Pancreas (tissue), 10 donors: ENCODE measurements around the gene C1orf210. TPM values are rescaled to one million over a fixed set of nuclear protein-coding genes. Genes with fewer than 3 reads are reported as not detected.

ENCODE experiments used
- ATAC-seq, 4 donors: fragments of 200-7000 bp; cut with Tn5 transposase; one replicate each; pipeline versions ENCODE4 v1.8.0 to v1.9.1; 2020; ENCODE audit warnings: mild to moderate bottlenecking in 4 of 4, moderate library complexity in 4 of 4
- DNase-seq, 6 donors: peaks; one replicate each; pipeline ENCODE4 v3.0.0-alpha.2; 2020
- FAIRE-seq: peaks from 2 replicates; lab custom pipeline; 2012; peaks lifted over from hg19 to GRCh38; lab: Jason Lieb, UNC
- H3K27ac ChIP-seq, 4 donors: fragments of 200-600 bp; sonication (generic); 1 replicate in 3 of 4; 2 replicates in 1 of 4; pipeline versions ENCODE4 v1.5.0 to v1.8.0; 2020
- H3K27me3 ChIP-seq, 4 donors: fragments of 200-600 bp; one replicate each; pipeline ENCODE4 v1.8.0; 2021
- H3K36me3 ChIP-seq, 3 donors: fragments of 200-600 bp; sonication (generic) in 1 of 3; one replicate each; pipeline versions ENCODE4 v1.5.0 to v1.8.0; 2020 to 2021
- H3K4me1 ChIP-seq, 3 donors: fragments of 200-600 bp; one replicate each; pipeline ENCODE4 v1.8.0; 2021
- H3K4me3 ChIP-seq, 4 donors: fragments of 200-600 bp; sonication (generic) in 2 of 4; one replicate each; pipeline versions ENCODE4 v1.5.0 to v1.8.0; 2020 to 2021
- H3K9me3 ChIP-seq, 4 donors: fragments of 200-600 bp; one replicate each; pipeline ENCODE4 v1.8.0; 2021
- WGBS, 2 donors: extraction: QIAGEN DNeasy Blood & Tissue Kit; methylation state at CpG; one replicate each; pipeline ENCODE4 v1.1.7; 2013; 5-methylcytosine and 5-hydroxymethylcytosine counted together
- intact Hi-C, 3 donors: fragments of 100-400 bp; cut with DNase I; formaldehyde crosslinking; loops; one replicate each; pipeline versions ENCODE4 v1.11.1 to v1.14.2; 2022
- polyA plus RNA-seq, 2 donors: library from polyadenylated mRNA; stranded (reverse); fragments of 200-250 nt; gene quantifications; one replicate each; pipeline ENCODE4 v1.2.3, GENCODE V29; 2013
- total RNA-seq, 6 donors: library from RNA; stranded (reverse); fragmentation: NEBNext Ultra II Directional in 4 of 6; extraction: Animal tissue kit (Norgen Biotek cat#: 25700) in 4 of 6; gene quantifications; one replicate each; pipeline versions ENCODE4 v1.2.1 to v1.2.4, GENCODE V29; 2021 to 2023
- TF ChIP-seq, protein P1 (sequence below), 4 donors: fragments of 200-600 bp; sonication (generic) in 3 of 4; IDR thresholded peaks; one replicate each; pipeline versions ENCODE4 v1.5.0 to v1.8.0; 2021; ENCODE audit warnings: antibody characterized with exemption in 4 of 4
- donor health status: healthy with polysubstance abuse.
- donor health status: DM: no; HTN: no; CAD: no; lungs with moderate emphysema.
- donor health status: DM: no; HTN: no; CAD: no.
- donor health status: control.
- donor health status: control.
- donor health status: Bipolar disorder and iron deficiency.
- donor health status: DM: yes; HTN: yes; CAD: no.
- donor health status: DM: no; HTN: no; CAD: no.
- donor health status: DM: no; HTN: no; CAD: no.
- donor health status: DM: yes; HTN: yes; CAD: no.

Gene C1orf210
- total and polyA plus RNA-seq, 8 donors = 5.7 to 17.2 (median 12.4) TPM

DNA sequence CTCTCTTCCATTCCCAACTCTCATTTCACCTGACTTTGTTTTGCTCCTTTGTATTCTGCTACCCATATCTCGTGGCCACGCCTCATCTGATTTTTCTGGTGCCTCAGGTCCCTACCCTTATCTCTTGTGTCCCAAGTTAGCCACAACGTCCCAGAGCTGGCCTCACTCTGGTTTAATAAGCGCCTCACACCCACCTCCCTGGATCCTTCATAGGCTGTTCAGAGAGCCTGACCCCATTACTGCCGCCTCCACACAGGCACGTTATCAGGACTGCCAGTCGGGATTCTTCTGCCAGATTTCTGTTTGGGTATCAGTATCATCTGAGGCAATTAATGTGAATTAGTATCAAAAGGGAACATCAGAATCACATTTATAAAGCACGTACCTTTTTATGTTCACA lies 50.3 kb downstream of the C1orf210 start:
- intact Hi-C loops = loop anchor here in 2 of 3 donors (10.0 kb wide), 1 partner anchor 130 kb away; the partner anchor contains the start of gene ELOVL1 (in 2 of the 2)
- FAIRE-seq = no peak
- no peaks in the 10 kb centered on the region for H3K4me1 ChIP-seq

DNA sequence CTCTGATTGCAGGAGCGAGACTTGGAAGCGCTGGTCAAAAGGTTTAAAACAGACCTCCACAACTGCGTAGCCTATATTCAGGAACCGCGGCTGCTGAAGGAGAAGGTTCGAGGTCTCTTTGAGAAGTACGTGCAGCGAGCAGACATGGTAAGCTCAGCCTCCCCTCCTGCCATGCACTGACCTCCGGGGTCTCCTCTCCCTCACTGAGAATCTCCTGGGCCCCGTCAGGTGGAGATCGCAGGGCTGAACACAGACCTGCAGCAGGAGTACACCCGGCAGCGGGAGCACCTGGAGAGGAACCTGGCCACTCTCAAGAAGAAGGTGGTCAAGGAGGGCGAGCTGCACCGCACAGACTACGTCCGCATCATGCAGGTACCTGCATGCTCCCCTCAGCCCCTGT lies 51.1 kb downstream of the C1orf210 start:
- Histone ChIP-seq H3K4me3 (no peak overlapping the region), H3K36me3 (no peaks in the 10 kb centered on the region), H3K4me1 (no peaks in the 10 kb centered on the region), H3K27me3 (no peaks in the 10 kb centered on the region), H3K9me3 (no peaks in the 10 kb centered on the region), H3K27ac (no peak overlapping the region)
- TF ChIP-seq, protein P1, sequence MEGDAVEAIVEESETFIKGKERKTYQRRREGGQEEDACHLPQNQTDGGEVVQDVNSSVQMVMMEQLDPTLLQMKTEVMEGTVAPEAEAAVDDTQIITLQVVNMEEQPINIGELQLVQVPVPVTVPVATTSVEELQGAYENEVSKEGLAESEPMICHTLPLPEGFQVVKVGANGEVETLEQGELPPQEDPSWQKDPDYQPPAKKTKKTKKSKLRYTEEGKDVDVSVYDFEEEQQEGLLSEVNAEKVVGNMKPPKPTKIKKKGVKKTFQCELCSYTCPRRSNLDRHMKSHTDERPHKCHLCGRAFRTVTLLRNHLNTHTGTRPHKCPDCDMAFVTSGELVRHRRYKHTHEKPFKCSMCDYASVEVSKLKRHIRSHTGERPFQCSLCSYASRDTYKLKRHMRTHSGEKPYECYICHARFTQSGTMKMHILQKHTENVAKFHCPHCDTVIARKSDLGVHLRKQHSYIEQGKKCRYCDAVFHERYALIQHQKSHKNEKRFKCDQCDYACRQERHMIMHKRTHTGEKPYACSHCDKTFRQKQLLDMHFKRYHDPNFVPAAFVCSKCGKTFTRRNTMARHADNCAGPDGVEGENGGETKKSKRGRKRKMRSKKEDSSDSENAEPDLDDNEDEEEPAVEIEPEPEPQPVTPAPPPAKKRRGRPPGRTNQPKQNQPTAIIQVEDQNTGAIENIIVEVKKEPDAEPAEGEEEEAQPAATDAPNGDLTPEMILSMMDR (IDR thresholded peaks at IDR 0.05) = no peak
- 92 to 94% methylated on average over 17 of the region's 17 CpGs for WGBS, 2 donors
- FAIRE-seq = no peak
- DNase-seq = no peak
- intact Hi-C loops = loop anchor here in 2 of 3 donors (10.0 kb wide), 1 partner anchor 131 kb away; the partner anchor contains the start of gene ELOVL1 (in 2 of the 2)
- no peak for ATAC-seq

More for the DNA sequence above, 50.3 kb downstream of the C1orf210 start:
- TF ChIP-seq, protein P1 (IDR thresholded peaks at IDR 0.05) = no peak
- Histone ChIP-seq H3K9me3 (no peaks in the 10 kb centered on the region), H3K4me3 (no peak overlapping the region), H3K36me3 (no peaks in the 10 kb centered on the region), H3K27ac (no peak overlapping the region), H3K27me3 (no peaks in the 10 kb centered on the region)
- ATAC-seq (no peak), DNase-seq (no peak)
- 75 to 80% methylated on average over 8 of the region's 8 CpGs for WGBS, 2 donors

DNA sequence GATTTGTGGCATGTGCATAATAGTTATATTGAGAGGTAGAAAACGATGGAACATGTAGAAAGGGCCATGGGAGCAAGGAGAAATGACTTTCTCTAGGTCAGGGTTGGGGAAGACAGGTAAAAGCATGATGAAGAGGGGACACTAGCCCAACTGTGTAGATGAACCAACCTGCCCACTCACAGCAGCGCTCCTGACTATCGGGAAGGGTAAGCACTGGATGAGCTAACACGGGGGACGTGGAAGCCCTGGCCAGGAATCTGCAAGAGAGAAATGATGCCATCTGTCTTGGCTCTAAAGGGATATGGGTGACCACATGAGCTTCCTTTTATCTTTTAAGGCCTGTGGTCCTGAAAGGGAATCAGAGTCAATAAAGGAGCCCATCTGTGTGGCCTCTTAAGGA lies 51.8 kb downstream of the C1orf210 start:
- ATAC-seq (no peak), DNase-seq (no peak), FAIRE-seq (no peak)
- Histone ChIP-seq H3K4me1 (no peaks in the 10 kb centered on the region), H3K27ac (no peak overlapping the region), H3K9me3 (no peaks in the 10 kb centered on the region), H3K36me3 (no peaks in the 10 kb centered on the region), H3K27me3 (no peaks in the 10 kb centered on the region), H3K4me3 (no peak overlapping the region)
- WGBS, 2 donors = 92 to 94% methylated on average over 5 of the region's 5 CpGs
- TF ChIP-seq, protein P1 (IDR thresholded peaks at IDR 0.05) = no peak
- intact Hi-C loops = loop anchor here in 2 of 3 donors (10.0 kb wide), 1 partner anchor 131 kb away; the partner anchor contains the start of gene ELOVL1 (in 2 of the 2)

DNA sequence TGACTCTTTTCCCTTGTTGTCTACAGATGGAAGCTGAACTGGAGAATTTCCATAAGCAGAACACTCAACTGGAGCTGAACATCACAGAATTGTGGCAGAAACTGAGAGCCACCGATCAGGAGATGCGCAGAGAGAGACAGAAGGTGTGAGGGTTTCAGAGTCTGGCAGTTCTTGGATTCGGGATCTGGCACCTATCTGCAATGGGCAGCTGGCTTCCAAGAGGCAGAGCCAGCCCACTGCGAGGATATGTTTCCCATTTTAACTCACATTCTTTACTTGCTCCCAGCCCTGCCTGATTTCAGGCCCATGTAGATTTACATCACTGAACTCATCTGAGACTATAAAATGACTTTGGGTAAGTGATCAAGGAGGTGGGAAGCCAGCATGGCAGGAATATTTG lies 52.9 kb downstream of the C1orf210 start:
- no peak for FAIRE-seq
- no peak for ATAC-seq
- H3K4me1 ChIP-seq = no peaks in the 10 kb centered on the region
- intact Hi-C loops = loop anchor here in 2 of 3 donors (10.0 kb wide), 1 partner anchor 132 kb away; the partner anchor contains the start of gene ELOVL1 (in 2 of the 2)
- H3K9me3 ChIP-seq = no peaks in the 10 kb centered on the region
- 82 to 86% methylated on average over 4 of the region's 4 CpGs for WGBS, 2 donors
- H3K27ac ChIP-seq = no peak overlapping the region
- TF ChIP-seq, protein P1 (IDR thresholded peaks at IDR 0.05) = no peak
- H3K36me3 ChIP-seq = no peaks in the 10 kb centered on the region
- no peak for DNase-seq
- no peak overlapping the region for H3K4me3 ChIP-seq
- no peaks in the 10 kb centered on the region for H3K27me3 ChIP-seq

DNA sequence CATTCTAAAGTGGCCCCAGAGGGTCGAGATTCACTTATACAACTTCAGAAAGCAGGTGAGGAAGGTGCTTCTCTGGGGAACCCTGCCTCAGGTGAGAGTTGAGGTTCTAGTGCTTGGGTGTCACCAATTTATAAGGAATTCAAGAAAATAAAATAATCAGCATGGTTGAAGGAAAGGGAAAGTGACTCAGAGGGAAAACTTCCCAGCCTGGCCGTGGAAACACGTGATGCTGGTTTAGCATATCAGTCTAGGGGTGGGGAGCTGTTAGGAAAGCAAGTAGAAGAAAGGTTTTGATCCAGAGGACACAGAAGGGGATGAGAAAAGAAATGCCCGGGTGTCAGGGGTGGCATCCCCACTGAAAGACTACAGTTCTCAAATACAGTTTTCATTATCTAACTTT lies 53.3 kb downstream of the C1orf210 start:
- Histone ChIP-seq H3K4me3 (no peak overlapping the region), H3K27me3 (no peaks in the 10 kb centered on the region), H3K27ac (no peak overlapping the region), H3K9me3 (no peaks in the 10 kb centered on the region), H3K36me3 (no peaks in the 10 kb centered on the region), H3K4me1 (no peaks in the 10 kb centered on the region)
- FAIRE-seq (no peak), ATAC-seq (peak in 2 of 4 donors; percentile 9 to 34), DNase-seq (no peak)
- intact Hi-C loops = loop anchor here in 2 of 3 donors (10.0 kb wide), 1 partner anchor 133 kb away; the partner anchor contains the start of gene ELOVL1 (in 2 of the 2)
- WGBS, 2 donors = 47 to 57% methylated on average over 4 of the region's 4 CpGs
- TF ChIP-seq, protein P1 (IDR thresholded peaks at IDR 0.05) = no peak
